DMS114 treated with DMSO at 0.1 percent for 48 hours (cell line): Measurements from ENCODE around the gene RPRML.
"Not testable (repeated sequence)": the region's sequence is repeated elsewhere in the genome, so short reads cannot be mapped to it uniquely, and the experiment has no call there.

ENCODE experiments used
- DNase-seq: peaks from one replicate; lab custom pipeline; 2025; ENCODE audit not compliant: unreplicated experiment; lab: John Stamatoyannopoulos, UW

Gene RPRML

DNA sequence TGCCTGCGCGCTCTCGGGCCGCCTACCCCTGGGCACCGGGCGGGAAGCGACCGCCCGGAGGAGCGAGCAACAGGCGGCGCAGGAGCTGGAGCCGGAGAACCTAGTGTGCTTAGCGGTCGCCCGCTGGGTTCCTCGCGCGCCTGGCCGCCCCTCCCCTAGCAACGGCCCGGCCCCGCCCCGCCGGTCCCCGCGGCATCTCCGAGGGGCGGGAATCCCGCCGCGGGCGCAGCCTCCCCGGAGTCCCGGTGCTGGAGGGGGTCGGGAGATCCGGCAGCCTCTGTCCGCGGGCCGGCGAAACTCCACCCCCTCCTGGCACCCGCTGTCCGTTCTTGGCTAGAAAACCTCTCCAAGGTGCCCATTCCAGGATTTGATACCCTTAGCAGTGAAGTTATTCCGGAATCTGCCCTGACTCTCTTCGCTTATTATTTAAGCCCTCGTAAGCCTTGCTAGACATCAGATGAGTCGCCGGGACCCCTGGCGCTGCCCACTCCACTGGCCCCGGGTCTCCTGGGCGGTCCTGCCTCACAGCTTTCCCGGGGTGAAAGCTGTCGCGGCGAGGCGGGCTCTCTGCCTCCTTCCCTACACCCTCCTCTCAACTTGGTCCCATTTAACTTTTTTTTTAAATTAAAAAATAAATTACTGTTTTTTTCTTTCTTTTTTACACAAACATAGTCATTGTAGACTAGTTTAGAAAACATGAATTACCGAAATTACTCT lies at the start of gene RPRML:
Gene RPRML (minus strand): TSS at position 107 of the 717 bp plus-strand sequence. CDS start 246 bp downstream, outside the sequence.
- peak; percentile 36 for DNase-seq

DNA sequence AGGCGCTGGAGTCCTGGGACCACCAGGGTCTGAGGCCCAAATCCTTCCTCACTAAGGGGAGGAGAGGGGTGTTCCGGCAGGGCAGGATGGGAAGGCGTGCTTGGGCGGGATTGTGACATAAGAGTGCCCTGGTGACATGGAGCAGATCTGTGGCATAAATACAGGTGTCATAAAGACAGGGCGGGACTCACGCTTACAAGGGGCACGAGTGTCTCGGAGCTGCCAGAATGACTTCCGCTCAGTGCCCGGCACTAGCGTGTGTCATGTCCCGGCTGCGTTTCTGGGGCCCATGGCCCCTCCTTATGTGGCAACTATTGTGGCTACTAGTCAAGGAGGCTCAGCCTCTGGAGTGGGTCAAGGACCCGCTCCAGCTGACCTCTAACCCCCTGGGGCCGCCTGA lies 37.9 kb upstream of the RPRML start:
- DNase-seq = not testable (repeated sequence)

DNA sequence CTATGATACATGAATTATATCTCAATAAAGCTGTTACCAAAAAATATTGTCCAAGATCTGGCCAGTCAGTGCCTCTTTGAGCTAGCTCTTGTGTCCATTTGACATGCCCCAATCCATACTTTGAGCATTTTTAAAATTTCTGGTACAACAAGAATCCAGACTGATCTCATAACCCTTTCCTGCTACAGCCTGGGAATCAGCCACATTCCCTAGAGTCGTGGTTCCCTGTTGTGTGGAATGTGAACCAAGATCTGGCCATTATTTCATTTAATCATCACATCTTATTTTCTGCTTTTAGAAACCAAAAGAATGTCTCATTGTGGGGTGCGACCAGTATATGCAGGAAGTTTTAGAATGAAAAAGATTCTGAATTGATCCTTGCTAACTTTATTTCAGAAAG lies 34.3 kb upstream of the RPRML start:
- DNase-seq = no peak

DNA sequence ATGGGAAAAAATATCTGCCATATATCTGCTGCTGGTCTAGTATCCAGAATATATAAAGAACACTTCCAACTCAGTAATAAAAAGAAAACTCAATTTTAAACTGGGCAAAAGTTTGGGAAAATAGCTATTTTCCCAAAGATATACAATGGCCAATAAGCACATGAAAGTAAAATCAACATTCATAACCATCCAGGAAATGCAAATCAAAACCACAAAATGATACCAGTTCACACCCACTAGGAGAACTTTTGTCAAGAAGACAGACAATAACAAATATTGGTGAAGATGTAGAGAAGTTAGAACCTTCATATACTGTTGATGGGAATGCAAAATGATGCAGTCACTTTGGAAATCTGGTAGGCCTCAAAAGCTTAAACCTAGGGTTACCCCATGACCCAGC lies 33.4 kb upstream of the RPRML start:
- no peak for DNase-seq

DNA sequence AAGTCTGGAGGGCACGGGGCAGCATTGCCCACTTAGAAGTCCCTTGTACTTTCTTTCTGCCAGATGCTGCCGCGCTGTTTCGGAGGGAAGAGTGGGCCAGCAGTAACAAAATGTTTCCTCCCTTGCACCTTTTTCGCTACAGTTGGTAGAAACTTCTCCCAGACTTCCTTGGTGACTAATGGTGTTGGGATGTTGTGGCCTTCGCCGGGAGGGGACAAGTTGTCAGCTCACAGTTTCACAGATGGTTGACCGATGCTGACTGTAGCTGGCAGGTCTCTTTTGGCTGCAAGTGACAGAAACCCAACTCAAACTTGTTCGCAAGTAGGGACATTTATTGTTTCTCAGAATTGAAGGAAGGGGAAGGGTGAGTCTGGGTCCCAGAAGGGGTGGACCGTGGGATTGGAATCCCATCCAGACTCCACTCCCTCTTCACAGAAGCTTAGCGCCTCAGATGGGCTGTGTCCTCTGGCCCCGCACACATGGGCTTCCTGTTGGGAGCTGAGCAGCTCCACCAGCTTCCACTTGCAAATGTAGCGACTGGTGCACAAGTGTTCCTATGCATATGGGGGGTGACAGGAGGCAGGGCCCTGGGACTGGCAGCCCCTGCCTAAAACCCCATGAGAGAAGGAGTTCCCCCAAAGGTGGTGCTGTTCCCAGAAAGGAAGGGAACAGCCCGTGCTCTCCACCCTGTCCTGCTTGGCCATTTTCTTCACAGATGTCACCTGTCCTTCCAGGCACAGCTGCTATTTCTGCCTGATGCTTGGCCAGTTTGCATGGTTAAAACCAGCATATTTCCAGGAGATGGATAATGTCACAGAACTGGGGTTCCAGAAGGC lies 30.9 kb upstream of the RPRML start:
- DNase-seq = no peak

GRCh38 chr17:47004906-47005305 lies 25.9 kb upstream of the RPRML start:
- no peak for DNase-seq

DNA sequence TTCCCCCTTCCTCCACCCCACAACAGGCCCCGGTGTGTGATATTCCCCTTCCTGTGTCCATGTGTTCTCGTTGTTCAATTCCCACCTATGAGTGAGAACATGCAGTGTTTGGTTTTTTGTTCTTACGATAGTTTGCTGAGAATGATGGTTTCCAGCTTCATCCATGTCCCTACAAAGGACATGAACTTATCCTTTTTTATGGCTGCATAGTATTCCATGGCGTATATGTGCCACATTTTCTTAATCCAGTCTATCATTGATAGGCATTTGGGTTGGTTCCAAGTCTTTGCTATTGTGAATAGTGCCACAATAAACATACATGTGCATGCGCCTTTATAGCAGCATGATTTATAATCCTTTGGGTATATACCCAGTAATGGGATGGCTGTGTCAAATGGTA lies 24.8 kb upstream of the RPRML start:
- not testable (repeated sequence) for DNase-seq

GRCh38 chr17:46995841-46996571 lies 17.0 kb upstream of the RPRML start:
- no peak for DNase-seq

DNA sequence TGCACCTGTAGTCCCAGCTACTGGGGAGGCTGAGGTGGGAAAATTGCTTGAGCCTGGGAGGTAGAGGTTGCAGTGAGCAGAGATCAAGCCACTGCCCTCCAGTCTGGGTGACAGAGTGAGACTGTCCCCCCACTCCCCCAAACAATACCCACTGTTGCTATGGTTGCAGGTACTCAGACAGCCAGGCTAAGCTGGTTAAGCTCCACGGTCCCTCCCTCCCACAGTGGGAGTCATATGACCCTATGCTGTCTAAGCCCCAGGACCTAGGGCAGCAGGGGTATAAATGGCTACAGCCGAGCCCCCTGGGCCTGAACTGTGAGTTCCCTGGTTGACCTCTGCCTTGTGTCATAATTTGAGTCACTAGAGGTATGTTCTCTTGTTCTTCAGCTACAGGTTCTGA lies 15.9 kb upstream of the RPRML start:
- no peak for DNase-seq

- no peak for DNase-seq
These were observed 12.6 kb upstream of the RPRML start for GRCh38 chr17:46991617-46992016.

- DNase-seq = no peak
These were observed 10.8 kb upstream of the RPRML start for GRCh38 chr17:46989637-46990431.

GRCh38 chr17:46987927-46988326 lies 8.9 kb upstream of the RPRML start:
- DNase-seq = not testable (repeated sequence)

DNA sequence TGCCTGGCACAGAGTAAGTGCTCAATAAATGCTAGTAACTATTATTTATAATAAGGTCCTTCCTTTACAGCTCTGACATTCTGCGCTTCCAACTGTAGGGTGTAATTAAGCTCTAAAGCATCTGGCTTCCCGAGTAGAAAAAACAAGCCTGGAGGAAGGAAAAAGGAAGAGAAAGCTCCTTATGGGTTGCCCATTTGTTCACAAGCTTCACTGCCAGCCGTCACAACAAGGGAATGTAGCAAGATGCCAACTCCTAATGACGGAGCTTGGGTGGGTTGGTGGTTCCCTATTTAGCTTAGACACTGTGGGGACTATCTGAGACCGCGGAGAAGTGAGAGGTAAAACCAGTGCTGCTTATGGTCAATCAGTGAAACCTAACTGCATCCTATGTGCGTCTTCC lies 7.3 kb upstream of the RPRML start:
- DNase-seq = no peak

DNA sequence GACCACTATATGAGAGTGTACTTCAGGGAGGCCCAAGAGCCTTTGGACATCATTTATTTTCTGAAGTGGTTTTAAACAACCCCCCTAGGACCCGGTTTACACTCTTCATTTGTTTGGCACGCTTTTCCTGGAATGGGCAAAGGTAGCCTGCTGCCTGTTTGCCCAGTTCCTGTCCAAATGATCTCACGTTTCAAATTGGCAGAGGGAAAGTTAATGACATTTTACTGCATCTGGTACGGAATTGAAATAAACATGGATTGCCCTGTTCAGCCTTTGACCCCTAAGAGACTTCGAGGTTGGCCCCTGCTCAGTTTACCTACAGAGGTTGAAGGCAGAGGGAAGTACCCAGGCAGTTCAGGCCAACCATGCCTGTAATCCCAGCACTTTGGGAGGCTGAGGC lies 5.8 kb upstream of the RPRML start:
- no peak for DNase-seq

DNA sequence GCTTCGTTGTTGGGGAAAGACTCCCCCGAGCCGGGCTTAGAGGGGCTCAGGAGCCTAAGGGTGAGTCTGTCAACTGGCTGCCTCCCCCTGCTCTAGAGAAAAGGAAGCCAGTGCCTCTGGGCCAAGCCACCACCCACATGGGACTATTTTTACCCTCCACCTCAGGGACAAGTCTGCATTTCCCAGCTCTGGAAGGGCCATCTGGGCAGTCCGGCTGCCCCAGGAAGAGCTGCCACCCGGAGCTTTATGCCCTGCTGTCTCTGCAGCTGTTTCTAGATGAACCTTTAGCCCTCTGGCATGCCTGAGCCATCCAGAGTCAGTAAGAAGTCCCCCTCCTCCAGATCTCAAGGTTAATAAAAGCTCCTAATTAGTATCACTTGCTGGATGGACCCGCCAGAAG lies 5.3 kb upstream of the RPRML start:
- DNase-seq = no peak

DNA sequence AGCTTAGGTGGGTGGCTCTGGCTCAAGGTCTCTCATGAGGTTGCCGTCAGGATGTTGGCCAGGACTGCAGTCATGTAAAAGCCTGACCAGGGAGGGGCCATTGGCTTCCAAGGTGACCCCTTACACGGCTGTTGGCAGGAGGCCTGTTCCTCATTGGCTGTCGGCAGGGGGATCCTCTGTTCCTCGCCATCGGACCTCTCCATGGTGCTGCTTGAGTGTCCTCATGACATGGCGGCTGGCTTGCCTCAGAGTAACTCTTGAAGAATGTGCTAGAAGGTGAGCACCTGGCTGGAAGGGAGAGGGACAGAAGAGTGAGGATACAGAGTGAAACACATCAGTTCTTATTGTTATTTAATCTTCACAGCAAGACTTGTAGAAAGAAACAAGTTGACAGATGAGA lies 4.7 kb upstream of the RPRML start:
- DNase-seq = no peak

DNA sequence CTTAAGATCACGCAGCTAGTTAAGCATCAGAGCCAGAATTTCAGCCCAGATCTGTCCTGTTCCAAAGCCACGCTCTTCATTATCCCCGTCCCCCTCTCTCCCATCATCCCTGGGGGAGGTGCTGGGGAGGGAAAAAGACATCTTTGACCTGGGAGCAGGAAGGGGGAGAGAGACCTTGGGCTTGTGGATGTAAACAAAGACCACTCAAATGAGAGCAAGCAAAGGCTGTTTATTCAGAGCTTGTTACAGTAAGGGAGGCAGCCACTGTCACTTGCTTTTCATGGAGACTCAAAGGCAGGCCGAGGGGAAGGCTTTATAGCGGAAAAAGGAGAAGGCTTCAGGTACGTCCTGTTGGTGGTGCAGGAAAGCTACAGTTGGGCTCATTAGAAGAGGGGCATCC lies 3.5 kb upstream of the RPRML start:
- DNase-seq = no peak

DNA sequence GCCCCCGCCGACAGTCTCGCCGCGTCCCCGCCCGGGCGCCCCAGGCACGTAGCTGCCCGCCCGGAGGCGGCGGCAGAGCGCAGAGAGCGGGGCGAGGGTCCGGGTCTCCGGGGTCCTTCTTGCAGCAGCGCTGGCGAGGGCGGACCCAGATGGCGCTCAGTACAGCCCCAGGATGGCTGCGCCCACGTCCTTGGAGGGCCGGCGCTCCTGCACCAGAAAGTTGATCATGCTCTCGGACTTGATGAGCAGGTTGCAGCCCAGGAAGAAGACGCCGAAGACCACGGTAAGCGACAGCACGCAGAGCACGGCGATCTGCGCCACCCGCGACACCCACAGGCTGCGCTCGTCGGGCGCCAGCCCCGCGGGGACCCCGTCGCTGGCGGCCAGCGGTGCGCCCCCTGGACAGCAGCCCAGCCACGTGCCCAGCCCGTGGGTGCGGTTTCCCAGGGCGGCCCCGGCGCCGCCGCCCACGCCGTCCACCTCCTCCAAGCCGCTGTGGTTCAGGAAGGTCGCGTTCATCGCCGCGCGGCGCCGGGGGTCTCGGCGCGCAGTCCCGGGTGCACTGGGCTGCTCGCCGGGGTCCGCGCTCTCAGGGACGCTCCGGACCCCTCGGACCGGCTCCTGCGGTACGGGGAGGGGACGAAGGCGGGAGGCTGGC lies 435 bp downstream of the RPRML start:
- DNase-seq = no peak

DNA sequence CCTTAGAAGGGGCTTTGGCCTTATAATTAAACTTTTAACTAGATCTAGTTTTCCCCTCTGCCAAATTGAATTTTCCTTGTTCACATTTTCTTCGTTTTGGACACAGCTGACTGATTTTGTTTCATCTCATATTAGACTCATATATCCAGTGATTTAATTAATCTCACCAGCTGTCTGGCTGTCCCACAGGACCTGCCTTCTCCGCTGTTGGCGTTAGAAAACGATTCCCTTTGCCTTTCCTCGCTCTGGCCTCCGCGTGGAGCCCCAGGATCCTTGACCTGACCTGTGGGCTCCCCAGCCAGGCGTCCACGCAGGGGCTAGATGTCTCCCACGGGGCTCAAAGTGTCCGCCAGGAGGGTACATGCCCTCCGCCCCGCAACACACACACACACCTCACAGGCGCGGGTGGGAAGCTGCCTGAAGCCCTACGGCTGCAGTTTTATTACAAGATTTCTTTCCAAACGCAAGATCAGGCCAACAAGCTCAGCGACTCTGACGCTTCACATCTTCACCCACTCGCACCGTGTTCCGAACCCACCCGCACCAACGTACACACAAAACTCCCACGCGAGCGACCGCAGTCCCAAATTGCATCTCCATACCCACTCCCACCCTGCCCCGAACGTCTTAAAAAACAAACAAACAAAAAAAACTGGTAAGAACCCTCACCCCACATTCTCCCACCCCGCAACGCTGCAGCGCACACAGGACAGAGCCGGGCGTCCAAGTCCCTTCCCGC lies 1.1 kb downstream of the RPRML start:
- no peak for DNase-seq

GRCh38 chr17:46977348-46977747 lies 1.7 kb downstream of the RPRML start:
- peak; percentile 47 for DNase-seq
